Measurements from ENCODE around the gene GOLGA8N. TPM values are rescaled to one million over a fixed set of nuclear protein-coding genes. Genes with fewer than 3 reads are reported as not detected.
"Not testable (repeated sequence)": the region's sequence is repeated elsewhere in the genome, so short reads cannot be mapped to it uniquely, and the experiment has no call there.

GOLGA8N gene
- total RNA-seq (10 to 100 TPM in 3 of 4 donors, 1 to 10 TPM in 1; 7.5 to 13.9 (median 11.0) TPM), polyA plus RNA-seq (7.9 TPM)
- long read RNA-seq, donor 1, partial matches to known transcripts = 1 of 4 reads
- long read RNA-seq, donor 1, other reads (novel, unspliced or antisense) = 3 of 4 reads
- long read RNA-seq, donor 2, partial matches to known transcripts = 0 of 1 reads
- long read RNA-seq, donor 2, other reads (novel, unspliced or antisense) = 1 of 1 reads
- long read RNA-seq, donor 3, partial matches to known transcripts = 0 of 2 reads
- long read RNA-seq, donor 3, other reads (novel, unspliced or antisense) = 2 of 2 reads
- long read RNA-seq, donor 4 = 0 reads

DNA sequence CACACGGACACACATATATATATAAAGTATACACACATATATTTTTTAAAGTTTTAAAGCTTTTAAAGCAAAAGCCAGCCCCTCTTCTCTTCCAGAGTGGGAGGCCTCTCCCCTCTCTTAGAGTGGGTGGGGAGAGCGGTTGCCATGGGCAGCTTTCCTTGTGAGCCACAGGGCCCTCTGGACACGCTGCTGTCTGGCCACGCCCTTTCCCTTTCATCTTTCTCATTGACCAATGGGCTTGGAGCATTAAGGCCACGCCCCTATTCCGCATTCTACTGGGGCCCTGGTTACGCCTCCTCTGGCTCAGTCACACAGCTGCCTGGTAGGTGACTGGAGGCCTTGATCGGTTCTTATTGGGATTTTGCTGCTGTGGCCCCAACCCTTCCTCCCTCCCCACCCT is at the start of gene GOLGA8N:
GOLGA8N (plus strand) TSS at position 306 of the 400 bp plus-strand sequence.
- intact Hi-C loops (cut with DNase I); ATAC-seq; H3K9me3 ChIP-seq (ENCODE audit: control insufficient read depth, low read length); H3K4me1 ChIP-seq (ENCODE audit: control insufficient read depth, insufficient read depth, low read length); H3K27ac ChIP-seq (ENCODE audit: low read length); H3K4me3 ChIP-seq (ENCODE audit: low read length); H3K27me3 ChIP-seq (ENCODE audit: control insufficient read depth, insufficient read depth): not testable (repeated sequence)
- 88% methylated on average over 6 of the region's 8 CpGs for WGBS
- DNase-seq = peak in 1 of 3 donors; percentile 20

DNA sequence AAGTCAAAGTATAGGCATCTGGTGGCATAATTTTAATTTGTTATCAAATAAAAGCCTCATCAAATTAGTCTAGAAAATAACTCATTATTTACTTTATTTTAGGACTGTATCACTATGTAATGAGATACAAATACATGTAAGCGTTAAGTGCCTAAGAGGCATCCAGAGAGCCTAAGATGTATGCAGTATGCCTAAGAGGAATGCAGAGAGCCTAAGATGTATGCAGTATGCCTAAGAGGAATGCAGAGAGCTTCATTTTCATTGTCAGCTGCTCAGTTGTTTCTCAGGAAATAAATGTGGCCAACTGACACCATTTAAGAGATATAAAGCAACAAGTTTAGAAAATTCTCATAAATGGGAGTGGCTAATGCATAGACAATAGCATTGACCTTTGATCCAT is 49.8 kb upstream of the GOLGA8N start:
- ATAC-seq; H3K4me1 ChIP-seq (ENCODE audit: control insufficient read depth, insufficient read depth, low read length); H3K27me3 ChIP-seq (ENCODE audit: control insufficient read depth, insufficient read depth); H3K9me3 ChIP-seq (ENCODE audit: control insufficient read depth, low read length); intact Hi-C loops (cut with DNase I); DNase-seq; H3K27ac ChIP-seq (ENCODE audit: low read length); H3K4me3 ChIP-seq (ENCODE audit: low read length): not testable (repeated sequence)
- no CpG with 5 or more reads among the region's 1 CpG for WGBS

DNA sequence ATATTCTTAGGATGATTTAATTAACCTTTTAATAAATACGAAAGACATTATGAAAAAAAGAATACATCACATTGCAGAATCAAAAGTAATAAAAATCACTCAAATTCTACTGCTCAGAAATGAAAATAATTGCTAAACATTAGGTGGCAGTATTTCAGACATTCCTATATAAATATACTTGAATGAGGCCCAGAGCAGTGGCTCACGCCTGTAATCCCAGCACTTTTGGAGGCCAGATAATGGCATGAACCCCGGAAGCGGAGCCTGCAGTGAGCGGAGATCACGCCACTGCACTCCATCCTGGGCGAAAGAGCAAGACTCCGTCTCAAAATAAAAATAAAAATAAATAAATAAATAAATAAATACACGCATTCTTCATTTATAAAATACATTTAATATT is 48.1 kb upstream of the GOLGA8N start:
- ATAC-seq; H3K4me1 ChIP-seq (ENCODE audit: control insufficient read depth, insufficient read depth, low read length); H3K27me3 ChIP-seq (ENCODE audit: control insufficient read depth, insufficient read depth); H3K27ac ChIP-seq (ENCODE audit: low read length); DNase-seq; H3K9me3 ChIP-seq (ENCODE audit: control insufficient read depth, low read length); H3K4me3 ChIP-seq (ENCODE audit: low read length); intact Hi-C loops (cut with DNase I): not testable (repeated sequence)
- no CpG with 5 or more reads among the region's 9 CpGs for WGBS

GRCh38 chr15:32554587-32554986 is 38.7 kb upstream of the GOLGA8N start:
- DNase-seq; H3K27ac ChIP-seq (ENCODE audit: low read length); H3K4me3 ChIP-seq (ENCODE audit: low read length); H3K9me3 ChIP-seq (ENCODE audit: control insufficient read depth, low read length); ATAC-seq; H3K4me1 ChIP-seq (ENCODE audit: control insufficient read depth, insufficient read depth, low read length); H3K27me3 ChIP-seq (ENCODE audit: control insufficient read depth, insufficient read depth); intact Hi-C loops (cut with DNase I): not testable (repeated sequence)

GRCh38 chr15:32562198-32562597 is 31.1 kb upstream of the GOLGA8N start:
- H3K27ac ChIP-seq (ENCODE audit: low read length); DNase-seq; ATAC-seq; H3K4me1 ChIP-seq (ENCODE audit: control insufficient read depth, insufficient read depth, low read length); intact Hi-C loops (cut with DNase I); H3K4me3 ChIP-seq (ENCODE audit: low read length); H3K27me3 ChIP-seq (ENCODE audit: control insufficient read depth, insufficient read depth); H3K9me3 ChIP-seq (ENCODE audit: control insufficient read depth, low read length): not testable (repeated sequence)
- WGBS = 91% methylated on average over 6 of the region's 6 CpGs

GRCh38 chr15:32568988-32569387 is 24.3 kb upstream of the GOLGA8N start:
- H3K27ac ChIP-seq (ENCODE audit: low read length); ATAC-seq; intact Hi-C loops (cut with DNase I); DNase-seq; H3K4me3 ChIP-seq (ENCODE audit: low read length); H3K9me3 ChIP-seq (ENCODE audit: control insufficient read depth, low read length); H3K27me3 ChIP-seq (ENCODE audit: control insufficient read depth, insufficient read depth); H3K4me1 ChIP-seq (ENCODE audit: control insufficient read depth, insufficient read depth, low read length): not testable (repeated sequence)
- 30% methylated on average over 1 of the region's 3 CpGs for WGBS

GRCh38 chr15:32578482-32578881 is 14.8 kb upstream of the GOLGA8N start:
- intact Hi-C loops (cut with DNase I); H3K9me3 ChIP-seq (ENCODE audit: control insufficient read depth, low read length); ATAC-seq; H3K27me3 ChIP-seq (ENCODE audit: control insufficient read depth, insufficient read depth); H3K27ac ChIP-seq (ENCODE audit: low read length); H3K4me1 ChIP-seq (ENCODE audit: control insufficient read depth, insufficient read depth, low read length); DNase-seq; H3K4me3 ChIP-seq (ENCODE audit: low read length): not testable (repeated sequence)
- 52% methylated on average over 2 of the region's 4 CpGs for WGBS

- WGBS = 79% methylated on average over 3 of the region's 4 CpGs
- intact Hi-C loops (cut with DNase I); DNase-seq: not testable (repeated sequence)
Observed at GRCh38 chr15:32585844-32586243, 7.4 kb upstream of the GOLGA8N start.

DNA sequence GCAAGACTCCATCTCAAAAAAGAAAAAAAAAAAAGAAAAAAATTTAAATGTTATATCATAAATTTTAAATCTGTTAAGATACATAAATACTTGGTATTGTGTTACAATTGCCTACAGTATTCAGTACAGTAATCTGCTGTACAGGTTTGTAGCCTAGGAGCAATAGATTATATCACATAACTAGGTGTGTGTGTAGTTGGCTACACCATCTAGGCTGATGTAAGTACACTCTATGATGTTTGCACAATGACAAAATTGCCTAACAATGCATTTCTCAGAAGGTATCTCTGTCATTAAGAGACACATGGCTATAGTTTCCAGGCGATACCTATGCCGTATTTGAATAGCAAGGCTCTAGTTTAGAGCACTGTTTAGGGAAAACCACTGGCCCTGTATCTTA is 16.3 kb downstream of the GOLGA8N start:
- H3K27me3 ChIP-seq (ENCODE audit: control insufficient read depth, insufficient read depth); H3K4me3 ChIP-seq (ENCODE audit: low read length); DNase-seq; H3K9me3 ChIP-seq (ENCODE audit: control insufficient read depth, low read length); H3K4me1 ChIP-seq (ENCODE audit: control insufficient read depth, insufficient read depth, low read length); H3K27ac ChIP-seq (ENCODE audit: low read length); ATAC-seq; intact Hi-C loops (cut with DNase I): not testable (repeated sequence)
- 96% methylated on average over 2 of the region's 2 CpGs for WGBS

More at GRCh38 chr15:32585844-32586243, 7.4 kb upstream of the GOLGA8N start:
- H3K27ac ChIP-seq (ENCODE audit: low read length); H3K4me3 ChIP-seq (ENCODE audit: low read length); H3K27me3 ChIP-seq (ENCODE audit: control insufficient read depth, insufficient read depth); ATAC-seq; H3K4me1 ChIP-seq (ENCODE audit: control insufficient read depth, insufficient read depth, low read length); H3K9me3 ChIP-seq (ENCODE audit: control insufficient read depth, low read length): not testable (repeated sequence)

- peak in 1 of 3 donors; percentile 7 for DNase-seq
- H3K27ac ChIP-seq (ENCODE audit: low read length); H3K4me3 ChIP-seq (ENCODE audit: low read length); H3K27me3 ChIP-seq (ENCODE audit: control insufficient read depth, insufficient read depth); H3K9me3 ChIP-seq (ENCODE audit: control insufficient read depth, low read length); ATAC-seq; intact Hi-C loops (cut with DNase I); H3K4me1 ChIP-seq (ENCODE audit: control insufficient read depth, insufficient read depth, low read length): not testable (repeated sequence)
- 9% methylated on average over 2 of the region's 3 CpGs for WGBS
Observed at GRCh38 chr15:32610719-32611118, 17.5 kb downstream of the GOLGA8N start.

DNA sequence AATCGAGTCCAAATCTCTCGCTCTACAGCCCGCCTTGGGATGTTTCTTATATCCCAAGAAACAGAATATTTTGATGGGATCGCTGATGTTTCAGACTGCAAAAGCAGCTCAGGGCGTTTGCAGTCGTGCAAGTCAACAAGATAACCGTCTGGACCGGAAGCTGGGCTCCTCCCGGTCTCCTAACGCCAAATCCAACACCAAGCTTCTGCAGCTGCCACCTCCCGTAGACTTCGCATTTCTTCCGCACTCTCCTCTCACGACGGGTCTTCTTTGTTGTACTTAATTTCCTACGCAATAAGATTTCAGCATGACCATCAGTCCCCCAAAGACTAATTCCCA is 21.4 kb downstream of the GOLGA8N start:
- H3K4me1 ChIP-seq (ENCODE audit: control insufficient read depth, insufficient read depth, low read length); H3K9me3 ChIP-seq (ENCODE audit: control insufficient read depth, low read length); intact Hi-C loops (cut with DNase I); H3K27me3 ChIP-seq (ENCODE audit: control insufficient read depth, insufficient read depth): not testable (repeated sequence)
- DNase-seq (peak; percentile 62 to 82 (median 79)), ATAC-seq (peak; percentile 86 to 90)
- under 1% methylated on average over 11 of the region's 16 CpGs for WGBS
- peak overlapping the region; percentile 97 for H3K27ac ChIP-seq (ENCODE audit: low read length)
- H3K4me3 ChIP-seq (ENCODE audit: low read length) = peak overlapping the region; percentile 82
